Measurements from ENCODE around the gene EHF. TPM values are rescaled to one million over a fixed set of nuclear protein-coding genes. Genes with fewer than 3 reads are reported as not detected.

Gene EHF
- total and polyA plus RNA-seq, 10 donors = 0.02 to 1.8 (median 0.40) TPM; not detected in 2

- no peak overlapping the region for H3K27ac ChIP-seq
- no peaks in the 10 kb centered on the region for H3K4me1 ChIP-seq
- no peaks in the 10 kb centered on the region for H3K9me3 ChIP-seq
- peaks cover 0 to 4% (median 0%) of the 10 kb centered on the region in 7 donors for H3K27me3 ChIP-seq (replicated peaks in 1 of 7)
- H3K4me3 ChIP-seq = no peak overlapping the region
- DNase-seq = no peak
- H3K36me3 ChIP-seq = no peaks in the 10 kb centered on the region
- TF ChIP-seq CTCF (IDR thresholded peaks at IDR 0.05 in 8 of 11, conservative IDR thresholded peaks at IDR 0.05 in 3 of 11) = no peak
- no peak for TF ChIP-seq POLR2A (IDR thresholded peaks at IDR 0.05)
- no peak for TF ChIP-seq POLR2AphosphoS5 (IDR thresholded peaks at IDR 0.05)
- intact Hi-C loops (cut with DNase I; ENCODE audit: low total_unique reads) = no loop called here
- 75 to 84% (median 78%) methylated on average over 8 of the region's 8 CpGs for WGBS, 5 donors
Observed at GRCh38 chr11:34640050-34640923, 19.4 kb downstream of the EHF start.

GRCh38 chr11:34640924-34641275 is 20.0 kb downstream of the EHF start:
- no peak overlapping the region for H3K27ac ChIP-seq
- 56 to 74% (median 72%) methylated on average over 2 of the region's 2 CpGs for WGBS, 5 donors
- H3K4me1 ChIP-seq = no peaks in the 10 kb centered on the region
- intact Hi-C loops (cut with DNase I; ENCODE audit: low total_unique reads) = no loop called here
- no peak overlapping the region for H3K4me3 ChIP-seq
- no peak for TF ChIP-seq POLR2A (IDR thresholded peaks at IDR 0.05)
- no peak for TF ChIP-seq CTCF (IDR thresholded peaks at IDR 0.05 in 8 of 11, conservative IDR thresholded peaks at IDR 0.05 in 3 of 11)
- TF ChIP-seq POLR2AphosphoS5 (IDR thresholded peaks at IDR 0.05) = no peak
- H3K27me3 ChIP-seq (replicated peaks in 1 of 7) = peaks cover 0 to 4% (median 0%) of the 10 kb centered on the region in 7 donors
- no peak for DNase-seq
- H3K9me3 ChIP-seq = no peaks in the 10 kb centered on the region
- no peaks in the 10 kb centered on the region for H3K36me3 ChIP-seq

GRCh38 chr11:34641456-34641855 is 20.6 kb downstream of the EHF start:
- Histone ChIP-seq H3K36me3 (no peaks in the 10 kb centered on the region), H3K27ac (no peak overlapping the region), H3K4me3 (no peak overlapping the region), H3K4me1 (no peaks in the 10 kb centered on the region), H3K27me3 (replicated peaks in 1 of 7) (peaks cover 0 to 4% (median 0%) of the 10 kb centered on the region in 7 donors), H3K9me3 (no peaks in the 10 kb centered on the region)
- TF ChIP-seq CTCF (IDR thresholded peaks at IDR 0.05 in 8 of 11, conservative IDR thresholded peaks at IDR 0.05 in 3 of 11) (no peak), POLR2A (IDR thresholded peaks at IDR 0.05) (no peak), POLR2AphosphoS5 (IDR thresholded peaks at IDR 0.05) (no peak)
- 70 to 87% (median 74%) methylated on average over 5 of the region's 5 CpGs for WGBS, 5 donors
- no peak for DNase-seq
- intact Hi-C loops (cut with DNase I; ENCODE audit: low total_unique reads) = no loop called here

- 89 to 94% (median 92%) methylated on average over 6 of the region's 6 CpGs for WGBS, 5 donors
- intact Hi-C loops (cut with DNase I; ENCODE audit: low total_unique reads) = no loop called here
- H3K4me1 ChIP-seq = no peaks in the 10 kb centered on the region
- TF ChIP-seq POLR2A (IDR thresholded peaks at IDR 0.05) = no peak
- TF ChIP-seq POLR2AphosphoS5 (IDR thresholded peaks at IDR 0.05) = no peak
- TF ChIP-seq CTCF (IDR thresholded peaks at IDR 0.05 in 8 of 11, conservative IDR thresholded peaks at IDR 0.05 in 3 of 11) = no peak
- H3K4me3 ChIP-seq = no peak overlapping the region
- no peaks in the 10 kb centered on the region for H3K9me3 ChIP-seq
- no peak overlapping the region for H3K27ac ChIP-seq
- H3K36me3 ChIP-seq = no peaks in the 10 kb centered on the region
- DNase-seq = no peak
- H3K27me3 ChIP-seq (replicated peaks in 1 of 7) = peaks cover 0 to 4% (median 0%) of the 10 kb centered on the region in 7 donors
Observed at GRCh38 chr11:34642001-34642554, 21.2 kb downstream of the EHF start.

All from spleen (tissue), 11 donors.